ENCODE data around the gene ZBTB49.

DNA sequence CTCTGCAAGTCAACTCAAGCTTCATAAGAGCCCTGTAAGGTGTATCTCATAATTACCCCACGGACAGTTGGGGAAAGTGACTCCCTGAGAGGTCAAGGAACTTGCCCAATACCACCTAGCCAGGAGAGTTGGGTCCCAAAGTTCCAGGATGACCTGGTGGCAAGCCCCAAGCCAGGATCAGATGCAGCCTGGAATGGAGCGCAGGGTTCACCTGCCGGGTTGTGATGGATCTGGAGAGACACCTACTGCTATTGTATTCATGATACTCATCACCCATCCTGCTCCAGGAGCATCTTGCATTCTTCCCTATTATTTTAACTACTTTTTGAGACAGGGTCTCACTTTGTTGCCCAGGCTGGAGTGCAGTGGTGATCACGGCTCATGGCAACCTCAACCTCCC is 36.1 kb downstream of the ZBTB49 start:
- TF ChIP-seq POLR2AphosphoS5 (IDR thresholded peaks at IDR 0.05) (no peak), SMC3 (conservative IDR thresholded peaks at IDR 0.05; ENCODE audit: poor library complexity) (no peak)
- TF ChIP-seq, protein P1, sequence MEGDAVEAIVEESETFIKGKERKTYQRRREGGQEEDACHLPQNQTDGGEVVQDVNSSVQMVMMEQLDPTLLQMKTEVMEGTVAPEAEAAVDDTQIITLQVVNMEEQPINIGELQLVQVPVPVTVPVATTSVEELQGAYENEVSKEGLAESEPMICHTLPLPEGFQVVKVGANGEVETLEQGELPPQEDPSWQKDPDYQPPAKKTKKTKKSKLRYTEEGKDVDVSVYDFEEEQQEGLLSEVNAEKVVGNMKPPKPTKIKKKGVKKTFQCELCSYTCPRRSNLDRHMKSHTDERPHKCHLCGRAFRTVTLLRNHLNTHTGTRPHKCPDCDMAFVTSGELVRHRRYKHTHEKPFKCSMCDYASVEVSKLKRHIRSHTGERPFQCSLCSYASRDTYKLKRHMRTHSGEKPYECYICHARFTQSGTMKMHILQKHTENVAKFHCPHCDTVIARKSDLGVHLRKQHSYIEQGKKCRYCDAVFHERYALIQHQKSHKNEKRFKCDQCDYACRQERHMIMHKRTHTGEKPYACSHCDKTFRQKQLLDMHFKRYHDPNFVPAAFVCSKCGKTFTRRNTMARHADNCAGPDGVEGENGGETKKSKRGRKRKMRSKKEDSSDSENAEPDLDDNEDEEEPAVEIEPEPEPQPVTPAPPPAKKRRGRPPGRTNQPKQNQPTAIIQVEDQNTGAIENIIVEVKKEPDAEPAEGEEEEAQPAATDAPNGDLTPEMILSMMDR (IDR thresholded peaks at IDR 0.05; ENCODE audit: poor library complexity, severe bottlenecking), result no peak
